NCI-H2227 (cell line): ENCODE measurements around the gene ZNF827.

Source experiments
- DNase-seq: peaks from one replicate; lab custom pipeline; 2025; ENCODE audit not compliant: unreplicated experiment; lab: John Stamatoyannopoulos, UW

The ZNF827 gene

DNA sequence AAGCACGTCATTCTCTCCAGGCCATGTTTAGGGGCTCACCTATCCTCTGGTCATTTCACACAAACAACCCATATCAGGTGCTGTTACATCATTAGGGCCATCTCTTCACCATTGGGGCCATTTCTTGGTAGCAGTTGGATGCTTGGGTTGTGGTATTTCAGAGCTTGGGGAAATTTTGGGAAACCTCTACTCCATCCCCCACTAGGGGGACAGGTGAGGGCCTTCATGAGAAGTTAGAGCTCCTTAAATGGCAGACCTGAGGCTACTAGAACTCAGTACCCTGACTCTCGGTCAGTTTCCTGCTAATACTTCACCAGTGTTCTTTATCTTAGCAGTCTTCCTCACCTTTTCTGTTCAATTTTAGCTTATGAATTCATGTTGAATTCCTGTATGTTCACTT, 50.2 kb downstream of the ZNF827 start:
- no peak for DNase-seq

- DNase-seq = no peak
Measured at GRCh38 chr4:145887241-145887991, 51.2 kb downstream of the ZNF827 start.

DNA sequence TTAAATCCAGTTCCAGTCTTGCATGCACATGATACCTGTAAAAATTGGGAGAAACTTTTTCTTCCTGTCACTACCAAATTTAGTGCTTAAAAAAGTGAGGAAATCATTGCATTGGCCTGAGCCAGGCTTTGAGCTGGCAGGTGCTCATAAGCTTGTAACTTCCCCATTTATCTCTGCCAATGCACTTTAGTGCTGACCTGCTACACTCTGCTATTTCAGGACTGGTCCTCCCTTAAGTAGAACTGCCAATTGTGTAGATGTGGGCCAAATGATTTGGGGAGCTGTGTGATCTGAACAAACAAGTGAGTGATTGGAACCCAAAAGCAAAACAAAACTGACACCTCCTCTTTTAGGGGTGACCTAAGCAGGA, 51.8 kb downstream of the ZNF827 start:
- DNase-seq = no peak

- DNase-seq = no peak
Measured at GRCh38 chr4:145885666-145886065, 53.0 kb downstream of the ZNF827 start.

DNA sequence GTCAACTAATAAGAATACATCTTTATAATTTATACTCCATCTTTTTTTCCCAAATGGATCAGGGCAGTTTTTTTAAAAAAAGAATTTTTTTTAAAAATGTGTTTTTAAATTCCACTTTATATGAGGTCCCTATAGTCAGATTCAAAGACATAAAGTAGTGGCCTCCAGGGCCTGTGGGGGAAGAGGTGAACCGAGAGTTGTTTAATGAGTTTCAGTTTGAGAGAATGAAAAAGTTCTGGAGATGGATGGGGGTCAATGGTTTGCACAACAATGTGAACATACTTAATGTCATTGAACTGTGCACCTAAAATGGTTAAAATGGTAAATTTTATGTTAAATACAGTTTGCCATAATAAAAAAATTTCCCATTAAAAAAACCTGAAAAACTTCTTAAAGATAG, 53.8 kb downstream of the ZNF827 start:
- no peak for DNase-seq

DNA sequence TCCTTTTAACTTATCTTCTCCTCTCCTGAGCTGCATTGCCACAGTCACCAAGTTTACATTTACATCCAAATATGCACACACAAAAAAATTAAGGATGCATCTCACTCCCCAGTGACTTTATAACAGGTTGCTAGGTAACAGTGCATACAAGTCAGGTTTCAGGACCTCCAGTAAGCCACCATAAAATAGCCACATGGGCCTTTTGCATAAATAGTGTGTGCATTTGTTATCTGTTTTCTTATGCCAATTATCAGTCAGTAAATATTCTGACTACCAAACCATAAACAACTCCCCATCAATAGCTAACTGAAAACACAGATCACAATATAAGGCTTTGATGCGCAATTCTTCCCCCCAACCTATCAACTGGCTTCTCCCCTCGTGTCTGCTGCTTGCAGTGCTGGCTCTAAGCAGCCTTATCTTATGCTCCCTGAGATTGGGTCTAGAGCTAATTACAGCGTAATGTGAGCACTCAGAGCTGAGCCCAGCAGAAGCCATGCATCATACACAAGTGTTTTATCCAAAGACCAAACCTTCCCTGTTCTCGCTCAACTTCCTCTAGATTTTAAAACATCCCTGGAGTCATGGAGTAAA, 55.4 kb downstream of the ZNF827 start:
- no peak for DNase-seq

- DNase-seq = no peak
Measured at GRCh38 chr4:145882604-145883003, 56.0 kb downstream of the ZNF827 start.

GRCh38 chr4:145881989-145882388, 56.6 kb downstream of the ZNF827 start:
- DNase-seq = no peak

- DNase-seq = no peak
Measured at GRCh38 chr4:145881576-145881975, 57.0 kb downstream of the ZNF827 start.

DNA sequence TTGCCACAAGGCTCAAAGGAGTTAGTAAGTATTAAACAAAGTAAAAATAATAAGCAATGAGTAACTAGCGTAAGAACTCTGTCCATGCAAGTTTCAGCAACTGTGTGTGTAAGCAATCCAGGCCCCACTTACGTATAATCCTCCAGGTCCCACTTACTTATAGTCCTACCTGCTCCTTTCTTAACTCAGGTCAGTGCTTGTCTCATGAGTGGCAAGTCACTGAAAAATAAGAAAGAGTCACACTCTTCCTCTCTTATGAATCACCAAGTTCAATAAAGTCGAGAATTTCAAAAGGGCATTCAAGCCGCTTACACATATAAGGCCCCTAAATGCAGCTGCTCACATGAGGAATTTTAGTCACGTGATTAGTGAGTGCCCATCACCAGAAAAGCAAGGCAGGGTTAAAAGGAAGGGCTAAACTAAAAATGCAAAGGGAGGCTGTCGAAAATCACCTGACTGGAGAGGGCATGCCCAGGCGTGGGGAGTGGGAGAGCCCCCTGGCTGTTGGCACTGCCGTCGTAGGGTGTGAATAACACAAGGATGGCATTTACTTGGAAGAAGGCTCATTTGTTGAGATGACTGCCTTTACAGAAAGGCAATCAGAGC, 58.2 kb downstream of the ZNF827 start:
- no peak for DNase-seq

DNA sequence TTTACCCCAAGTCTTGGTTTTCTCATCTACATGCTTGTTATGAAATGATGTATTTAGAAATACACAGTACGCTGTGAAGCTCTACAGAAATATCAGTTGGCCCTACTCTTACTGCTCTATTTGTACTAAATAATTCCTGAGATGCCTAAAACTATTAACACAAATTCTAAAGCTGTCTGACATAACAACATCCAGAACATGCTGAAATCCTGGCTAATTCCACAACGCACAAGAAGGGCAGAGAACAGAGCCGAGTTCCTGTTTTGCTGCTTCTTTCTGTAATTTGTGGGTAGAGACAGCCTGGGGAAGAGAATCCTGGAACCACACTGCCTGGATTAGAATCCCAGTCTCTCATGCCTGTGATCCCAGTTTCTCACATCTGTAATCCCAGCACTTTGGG, 59.0 kb downstream of the ZNF827 start:
- no peak for DNase-seq

- no peak for DNase-seq
Measured at GRCh38 chr4:145878501-145879435, 59.9 kb downstream of the ZNF827 start.

DNA sequence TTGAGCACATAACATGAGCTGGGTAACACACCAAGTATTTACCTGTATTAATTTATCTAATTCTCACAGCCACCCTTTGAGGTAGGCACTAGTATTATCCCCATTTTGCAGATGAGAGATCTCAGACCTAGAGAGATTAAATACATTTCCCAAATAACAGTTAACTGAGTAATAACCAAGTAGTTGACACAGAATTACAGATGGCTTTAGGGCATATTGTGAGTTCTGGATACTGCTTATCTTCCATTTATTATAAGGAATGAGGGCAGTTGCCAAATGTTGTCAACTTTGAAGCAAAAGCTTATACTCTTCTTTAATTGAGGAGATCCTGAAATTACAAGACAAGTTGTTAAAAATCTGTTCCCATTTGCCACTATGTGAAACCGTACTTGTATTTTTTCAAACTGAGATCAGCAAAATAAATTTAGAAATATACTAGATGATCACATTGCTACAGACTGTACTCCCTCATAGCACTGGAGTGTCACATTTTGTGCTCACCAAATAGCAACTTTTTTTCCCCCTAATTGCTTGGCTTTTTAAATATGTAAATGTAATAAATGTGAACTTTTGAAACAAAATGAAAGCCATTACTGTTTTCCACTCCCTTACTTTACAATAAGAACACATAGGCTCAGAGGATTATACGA, 62.0 kb downstream of the ZNF827 start:
- DNase-seq = no peak

DNA sequence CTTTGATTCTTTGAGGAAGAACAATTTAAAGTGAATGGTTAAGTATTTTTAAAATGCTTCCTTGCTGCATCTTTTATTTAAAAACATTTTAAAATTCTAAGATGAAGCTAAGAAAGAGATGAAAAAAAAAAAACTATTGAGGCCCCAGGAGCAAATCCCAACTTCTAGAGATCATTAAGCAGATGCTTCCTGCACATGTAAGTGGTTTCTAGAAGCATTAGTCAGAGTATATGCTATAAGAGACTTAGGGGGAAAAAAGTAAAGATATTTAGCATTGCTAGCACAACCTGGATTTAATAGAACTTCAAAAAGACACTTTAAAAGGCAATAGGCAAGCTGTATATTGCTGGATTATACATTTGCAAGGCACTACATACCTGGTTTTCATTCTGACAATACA, 64.7 kb downstream of the ZNF827 start:
- DNase-seq = no peak

GRCh38 chr4:145871209-145871608, 67.4 kb downstream of the ZNF827 start:
- DNase-seq = no peak

DNA sequence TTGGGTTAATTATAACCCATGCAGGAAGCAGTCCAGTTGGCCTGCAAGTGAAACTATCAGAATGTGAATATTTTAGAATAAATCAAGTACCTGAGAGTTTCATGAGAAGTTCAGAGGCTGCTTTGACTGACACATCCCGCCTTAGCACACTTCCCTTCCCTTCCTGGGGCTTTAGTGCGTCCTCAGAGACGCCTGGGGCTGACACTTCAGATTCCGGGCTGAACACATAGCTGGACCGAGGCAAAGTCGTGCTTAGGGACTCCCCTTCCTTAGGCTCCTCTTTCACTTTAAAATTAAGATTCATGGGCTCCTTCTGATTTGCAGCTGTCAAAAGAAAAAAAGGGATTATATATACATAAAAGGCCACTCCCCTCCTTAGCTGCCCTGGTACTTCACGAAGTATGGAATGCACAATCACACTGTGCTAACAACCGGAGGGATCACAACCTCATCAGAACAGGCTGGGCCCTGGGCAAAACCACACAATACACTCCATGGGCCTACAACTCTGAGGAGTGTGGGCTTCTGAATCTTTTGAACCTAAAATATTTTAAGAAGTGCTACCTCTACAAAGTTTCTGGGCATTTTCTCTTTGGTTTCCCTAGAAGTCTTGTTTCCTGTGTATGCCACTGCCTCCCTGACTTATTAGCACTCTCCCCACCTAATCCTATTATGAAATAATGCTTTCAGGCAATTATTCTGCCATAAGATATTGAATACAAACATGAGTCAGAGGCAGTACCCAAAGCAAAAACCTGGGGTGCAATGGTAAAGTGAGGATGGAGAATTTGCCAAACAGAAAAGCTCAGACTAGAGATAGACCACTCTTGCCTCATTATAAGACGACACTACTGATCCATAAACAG, 68.2 kb downstream of the ZNF827 start:
- no peak for DNase-seq

GRCh38 chr4:145868637-145869409, 69.8 kb downstream of the ZNF827 start:
- DNase-seq = no peak

- DNase-seq = no peak
Measured at GRCh38 chr4:145867406-145867805, 71.2 kb downstream of the ZNF827 start.

- DNase-seq = no peak
Measured at GRCh38 chr4:145866991-145867390, 71.6 kb downstream of the ZNF827 start.
